ENCODE measurements around the gene NRXN3.
A peak's percentile ranks its signal among the peaks of the same experiment; 100 is the strongest.
"Not testable (repeated sequence)": the region's sequence is repeated elsewhere in the genome, so short reads cannot be mapped to it uniquely, and the experiment has no call there.

Gene NRXN3

GRCh38 chr14:78424311-78424710, 254.1 kb downstream of the NRXN3 start:
- ATAC-seq (no peak), DNase-seq (ENCODE audit: low spot score in 2 of 2) (no peak)
- Mint-ChIP-seq H3K27ac (no peak overlapping the region), H3K36me3 (no peaks in the 10 kb centered on the region), H3K9me3 (no peaks in the 10 kb centered on the region), H3K4me1 (no peaks in the 10 kb centered on the region), H3K4me3 (no peak overlapping the region)

- Mint-ChIP-seq H3K36me3 (no peaks in the 10 kb centered on the region), H3K4me3 (no peak overlapping the region), H3K27ac (no peak overlapping the region), H3K9me3 (no peaks in the 10 kb centered on the region), H3K4me1 (no peaks in the 10 kb centered on the region)
- ATAC-seq (no peak), DNase-seq (ENCODE audit: low spot score in 2 of 2) (no peak)
Observed at GRCh38 chr14:78425330-78425729, 255.2 kb downstream of the NRXN3 start.

- Mint-ChIP-seq H3K9me3 (no peaks in the 10 kb centered on the region), H3K4me1 (no peaks in the 10 kb centered on the region), H3K27ac (no peak overlapping the region), H3K36me3 (no peaks in the 10 kb centered on the region), H3K4me3 (no peak overlapping the region)
- DNase-seq (ENCODE audit: low spot score in 2 of 2) (no peak), ATAC-seq (no peak)
Observed at GRCh38 chr14:78425782-78426181, 255.6 kb downstream of the NRXN3 start.

GRCh38 chr14:78432046-78432445, 261.9 kb downstream of the NRXN3 start:
- no peak overlapping the region for H3K27ac Mint-ChIP-seq
- H3K4me3 Mint-ChIP-seq: no peak overlapping the region
- ATAC-seq (no peak), DNase-seq (ENCODE audit: low spot score in 2 of 2) (no peak)
- no peaks in the 10 kb centered on the region for H3K4me1 Mint-ChIP-seq
- H3K9me3 Mint-ChIP-seq: no peaks in the 10 kb centered on the region
- H3K36me3 Mint-ChIP-seq: no peaks in the 10 kb centered on the region

- H3K4me3 Mint-ChIP-seq: not testable (repeated sequence)
Observed at GRCh38 chr14:78437448-78437847, 267.3 kb downstream of the NRXN3 start.

GRCh38 chr14:78440356-78440894, 270.3 kb downstream of the NRXN3 start:
- H3K36me3 Mint-ChIP-seq: no peaks in the 10 kb centered on the region
- no peak for ATAC-seq
- no peak for DNase-seq (ENCODE audit: low spot score in 2 of 2)
- no peak overlapping the region for H3K27ac Mint-ChIP-seq
- no peak overlapping the region for H3K4me3 Mint-ChIP-seq
- H3K4me1 Mint-ChIP-seq: no peaks in the 10 kb centered on the region
- H3K9me3 Mint-ChIP-seq: peaks cover 10% of the 10 kb centered on the region

More at GRCh38 chr14:78437448-78437847, 267.3 kb downstream of the NRXN3 start:
- not testable (repeated sequence) for H3K4me1 Mint-ChIP-seq; ATAC-seq; DNase-seq (ENCODE audit: low spot score in 2 of 2); H3K27ac Mint-ChIP-seq; H3K9me3 Mint-ChIP-seq; H3K36me3 Mint-ChIP-seq

- ATAC-seq (no peak), DNase-seq (ENCODE audit: low spot score in 2 of 2) (no peak)
- no peak overlapping the region for H3K4me3 Mint-ChIP-seq
- H3K9me3 Mint-ChIP-seq: peaks cover 2% of the 10 kb centered on the region
- no peak overlapping the region for H3K27ac Mint-ChIP-seq
- H3K4me1 Mint-ChIP-seq: no peaks in the 10 kb centered on the region
- no peaks in the 10 kb centered on the region for H3K36me3 Mint-ChIP-seq
Observed at GRCh38 chr14:78443834-78444233, 273.7 kb downstream of the NRXN3 start.

- Mint-ChIP-seq H3K9me3 (peaks cover 2% of the 10 kb centered on the region), H3K4me3 (no peak overlapping the region), H3K4me1 (no peaks in the 10 kb centered on the region), H3K27ac (no peak overlapping the region), H3K36me3 (no peaks in the 10 kb centered on the region)
- ATAC-seq: no peak
- no peak for DNase-seq (ENCODE audit: low spot score in 2 of 2)
Observed at GRCh38 chr14:78445275-78445674, 275.1 kb downstream of the NRXN3 start.

GRCh38 chr14:78446807-78447206, 276.6 kb downstream of the NRXN3 start:
- DNase-seq (ENCODE audit: low spot score in 2 of 2) (no peak), ATAC-seq (no peak)
- H3K27ac Mint-ChIP-seq: no peak overlapping the region
- H3K4me3 Mint-ChIP-seq: no peak overlapping the region
- no peaks in the 10 kb centered on the region for H3K4me1 Mint-ChIP-seq
- H3K36me3 Mint-ChIP-seq: no peaks in the 10 kb centered on the region
- H3K9me3 Mint-ChIP-seq: peaks cover 2% of the 10 kb centered on the region

GRCh38 chr14:78448164-78449094, 278.3 kb downstream of the NRXN3 start:
- DNase-seq (ENCODE audit: low spot score in 2 of 2): peak; percentile 7 to 67
- no peak overlapping the region for H3K27ac Mint-ChIP-seq
- no peaks in the 10 kb centered on the region for H3K36me3 Mint-ChIP-seq
- ATAC-seq: no peak
- no peaks in the 10 kb centered on the region for H3K4me1 Mint-ChIP-seq
- peaks cover 2% of the 10 kb centered on the region for H3K9me3 Mint-ChIP-seq
- no peak overlapping the region for H3K4me3 Mint-ChIP-seq

- no peaks in the 10 kb centered on the region for H3K36me3 Mint-ChIP-seq
- H3K4me1 Mint-ChIP-seq: no peaks in the 10 kb centered on the region
- no peak overlapping the region for H3K4me3 Mint-ChIP-seq
- no peak overlapping the region for H3K27ac Mint-ChIP-seq
- H3K9me3 Mint-ChIP-seq: peaks cover 5% of the 10 kb centered on the region
- ATAC-seq (no peak), DNase-seq (ENCODE audit: low spot score in 2 of 2) (no peak)
Observed at GRCh38 chr14:78450669-78451318, 280.6 kb downstream of the NRXN3 start.

- no peaks in the 10 kb centered on the region for H3K36me3 Mint-ChIP-seq
- ATAC-seq (no peak), DNase-seq (ENCODE audit: low spot score in 2 of 2) (no peak)
- H3K9me3 Mint-ChIP-seq: peaks cover 7% of the 10 kb centered on the region
- no peaks in the 10 kb centered on the region for H3K4me1 Mint-ChIP-seq
- no peak overlapping the region for H3K27ac Mint-ChIP-seq
- no peak overlapping the region for H3K4me3 Mint-ChIP-seq
Observed at GRCh38 chr14:78451319-78451695, 281.1 kb downstream of the NRXN3 start.

- Mint-ChIP-seq H3K27ac (no peak overlapping the region), H3K9me3 (peaks cover 7% of the 10 kb centered on the region), H3K36me3 (no peaks in the 10 kb centered on the region), H3K4me3 (no peak overlapping the region), H3K4me1 (no peaks in the 10 kb centered on the region)
- ATAC-seq (no peak), DNase-seq (ENCODE audit: low spot score in 2 of 2) (no peak)
Observed at GRCh38 chr14:78455896-78456435, 285.8 kb downstream of the NRXN3 start.

GRCh38 chr14:78469947-78470346, 299.8 kb downstream of the NRXN3 start:
- Mint-ChIP-seq H3K4me3 (no peak overlapping the region), H3K9me3 (peaks cover 10% of the 10 kb centered on the region), H3K27ac (no peak overlapping the region), H3K36me3 (no peaks in the 10 kb centered on the region), H3K4me1 (no peaks in the 10 kb centered on the region)
- ATAC-seq: no peak
- DNase-seq (ENCODE audit: low spot score in 2 of 2): no peak

GRCh38 chr14:78479127-78479780, 309.1 kb downstream of the NRXN3 start:
- Mint-ChIP-seq H3K4me3 (no peak overlapping the region), H3K36me3 (no peaks in the 10 kb centered on the region), H3K27ac (no peak overlapping the region), H3K9me3 (no peaks in the 10 kb centered on the region), H3K4me1 (no peaks in the 10 kb centered on the region)
- DNase-seq (ENCODE audit: low spot score in 2 of 2): no peak
- no peak for ATAC-seq
